Measurements from ENCODE around the gene DCTPP1.

DNA sequence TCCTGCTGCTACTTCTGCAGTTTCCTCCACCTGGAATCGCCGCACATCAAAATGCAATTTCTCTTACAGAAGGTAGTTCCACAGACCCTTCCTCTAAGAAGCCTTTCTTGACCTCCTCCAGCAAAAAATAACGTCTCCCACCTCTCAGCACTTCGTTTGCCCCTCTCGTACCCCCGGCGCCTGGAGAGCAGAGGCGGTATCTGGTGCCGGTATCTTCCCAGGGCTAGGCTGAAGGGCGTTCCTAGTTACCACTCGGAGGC is 482 bp downstream of the DCTPP1 start:
- TF ChIP-seq POLR2A (IDR thresholded peaks at IDR 0.05; ENCODE audit: low read length), result no peak
- no peak for TF ChIP-seq GATA1 (IDR thresholded peaks at IDR 0.05; ENCODE audit: low read depth, low read length)
